ENCODE results near the gene RAPGEF1. TPM values are rescaled to one million over a fixed set of nuclear protein-coding genes. Genes with fewer than 3 reads are reported as not detected.
"Not testable (repeated sequence)": the region's sequence is repeated elsewhere in the genome, so short reads cannot be mapped to it uniquely, and the experiment has no call there.

Gene RAPGEF1
- total RNA-seq, 2 donors from 2014 or later: 61.2 to 75.0 TPM

- intact Hi-C loops (cut with DNase I, micrococcal nuclease): no loop called here
- DNase-seq: no peak
- no peak for ATAC-seq
Measured at GRCh38 chr9:131666774-131667173, 73.1 kb downstream of the RAPGEF1 start.

DNA sequence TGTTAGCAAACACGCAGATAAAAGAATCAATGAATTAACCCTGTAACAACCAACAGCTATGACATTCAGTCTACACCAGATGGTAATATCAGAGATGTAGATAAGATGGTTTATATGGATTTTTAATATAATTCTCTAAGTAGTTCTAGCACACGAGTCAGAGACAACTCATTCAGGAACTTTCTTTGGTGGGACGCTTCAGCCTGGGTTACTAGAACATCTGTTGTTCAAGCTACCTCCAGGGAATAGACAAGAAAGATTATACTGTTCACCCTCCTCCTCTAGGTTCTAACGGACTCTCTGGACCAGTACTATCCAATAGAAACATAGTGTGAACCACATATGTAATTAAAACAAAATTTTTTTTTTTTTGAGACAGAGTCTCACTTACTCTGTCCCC is 73.8 kb downstream of the RAPGEF1 start:
- ATAC-seq (no peak), DNase-seq (no peak)
- intact Hi-C loops (cut with DNase I, micrococcal nuclease): no loop called here

DNA sequence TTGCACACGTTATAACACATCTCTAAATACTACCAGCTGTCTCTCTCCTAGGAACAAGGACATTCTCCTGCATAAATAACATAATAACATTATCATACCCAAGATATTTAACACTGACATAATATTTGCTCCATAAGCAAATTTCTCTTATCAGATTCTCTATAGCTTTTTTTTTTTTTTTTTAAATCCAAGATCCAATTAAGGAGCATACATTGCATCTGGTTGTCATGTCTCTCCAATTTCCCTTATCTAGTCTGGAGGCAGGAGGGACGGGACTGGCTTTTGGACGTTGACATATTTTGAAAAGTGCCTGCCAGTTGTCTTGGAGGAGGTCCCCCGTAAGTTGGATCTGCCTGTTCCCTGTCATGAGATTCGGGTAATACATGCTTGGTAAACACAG is 76.6 kb downstream of the RAPGEF1 start:
- ATAC-seq (no peak), DNase-seq (no peak)

DNA sequence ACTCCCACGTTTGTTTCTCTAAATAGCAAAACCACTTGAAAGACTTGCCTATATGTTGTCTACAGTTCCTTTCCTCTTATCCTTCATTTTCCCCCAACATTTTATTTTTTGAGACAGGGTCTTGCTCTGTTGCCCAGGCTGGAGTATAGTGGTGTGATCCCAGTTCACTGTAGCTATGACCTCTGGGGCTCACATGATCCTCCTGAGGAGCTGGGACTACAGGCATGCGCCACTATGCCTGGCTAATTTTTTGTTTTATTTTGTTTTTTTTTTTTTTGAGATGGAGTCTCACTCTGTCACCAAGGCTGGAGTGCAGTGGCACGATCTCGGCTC is 77.6 kb downstream of the RAPGEF1 start:
- ATAC-seq; intact Hi-C loops (cut with DNase I, micrococcal nuclease); DNase-seq: not testable (repeated sequence)

More for the DNA sequence above, 76.6 kb downstream of the RAPGEF1 start:
- intact Hi-C loops (cut with DNase I, micrococcal nuclease): no loop called here

- DNase-seq: no peak
- peak; percentile 11 for ATAC-seq
- intact Hi-C loops (cut with DNase I, micrococcal nuclease): no loop called here
Measured at GRCh38 chr9:131661568-131662288, 78.1 kb downstream of the RAPGEF1 start.

DNA sequence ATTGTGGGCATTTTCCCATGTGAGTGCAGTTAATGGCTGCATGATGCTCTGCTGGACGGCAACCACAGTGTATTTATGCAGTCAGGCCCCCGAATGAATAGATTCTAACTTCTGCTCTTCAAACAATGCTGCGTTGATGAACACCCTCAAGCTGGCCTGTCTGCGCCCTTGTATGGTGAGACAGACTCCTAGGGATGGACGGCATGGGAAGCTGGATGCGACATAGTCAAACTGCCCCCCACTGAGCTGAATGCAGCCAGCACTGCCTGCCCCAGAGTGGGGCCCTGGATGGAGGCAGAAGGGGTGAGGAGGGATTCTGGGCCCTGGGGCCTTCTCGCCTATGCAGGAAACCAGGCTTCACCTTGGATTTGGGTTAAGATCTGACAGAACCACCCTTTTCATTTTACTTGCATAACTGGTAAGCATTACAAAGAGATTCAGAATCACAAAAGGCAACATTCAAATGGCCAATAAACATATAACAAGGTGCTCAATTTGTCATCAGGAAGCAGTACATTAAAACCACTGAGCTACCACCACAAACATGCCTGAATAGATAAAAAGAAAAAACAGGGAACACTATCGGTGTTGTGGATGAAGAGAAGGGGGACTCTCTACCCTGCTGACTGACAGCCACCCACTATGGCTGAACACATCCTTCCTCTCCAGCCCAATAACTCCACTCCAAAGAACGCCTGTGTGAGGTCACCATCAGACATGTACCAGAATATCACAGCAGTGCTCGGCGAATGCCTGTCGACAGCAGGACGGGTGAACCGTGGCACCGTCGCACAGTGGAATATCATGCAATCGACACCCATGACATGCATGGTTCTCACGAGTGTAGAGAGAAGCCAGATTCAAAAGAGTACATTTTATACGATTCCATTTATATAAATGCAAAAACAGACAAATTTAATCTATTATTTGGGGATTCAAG is 79.1 kb downstream of the RAPGEF1 start:
- ATAC-seq (no peak), DNase-seq (no peak)
- intact Hi-C loops (cut with DNase I, micrococcal nuclease): no loop called here

DNA sequence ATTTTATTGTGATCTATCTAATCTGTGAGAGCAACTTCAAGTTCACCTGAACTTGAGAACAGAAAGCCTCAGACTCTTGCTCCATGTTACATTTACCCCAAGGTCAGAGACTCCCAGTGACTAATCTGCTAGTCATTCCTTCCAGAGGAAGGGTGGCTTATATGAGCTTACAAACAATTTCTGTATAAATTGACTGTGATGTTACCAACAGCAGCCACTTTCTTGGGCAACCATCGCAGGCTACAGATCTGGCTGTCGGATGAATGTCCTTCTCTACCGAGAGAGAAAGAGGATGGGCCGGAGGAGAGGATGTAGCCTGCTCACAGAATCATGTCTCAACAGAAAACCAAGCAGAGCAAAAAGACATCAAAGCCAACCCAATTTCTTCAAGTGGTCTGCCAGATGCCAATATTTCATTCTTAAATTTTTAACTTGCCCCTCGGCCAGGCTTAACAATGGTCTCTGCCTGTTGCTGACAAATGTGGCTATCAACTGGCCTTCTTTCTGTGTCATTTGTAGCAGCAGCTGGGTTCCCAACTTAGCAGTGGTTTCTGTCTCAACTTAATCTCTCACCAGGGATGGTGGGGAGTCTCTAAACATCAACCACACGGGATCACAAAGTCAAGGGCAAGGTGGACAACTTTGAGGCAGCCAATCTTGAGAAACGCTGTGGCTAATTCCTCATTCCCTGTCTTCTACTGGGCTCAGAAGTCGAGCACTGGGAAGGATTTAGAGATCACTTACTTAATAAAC is 81.3 kb downstream of the RAPGEF1 start:
- intact Hi-C loops (cut with DNase I, micrococcal nuclease): no loop called here
- no peak for DNase-seq
- peak; percentile 28 for ATAC-seq

DNA sequence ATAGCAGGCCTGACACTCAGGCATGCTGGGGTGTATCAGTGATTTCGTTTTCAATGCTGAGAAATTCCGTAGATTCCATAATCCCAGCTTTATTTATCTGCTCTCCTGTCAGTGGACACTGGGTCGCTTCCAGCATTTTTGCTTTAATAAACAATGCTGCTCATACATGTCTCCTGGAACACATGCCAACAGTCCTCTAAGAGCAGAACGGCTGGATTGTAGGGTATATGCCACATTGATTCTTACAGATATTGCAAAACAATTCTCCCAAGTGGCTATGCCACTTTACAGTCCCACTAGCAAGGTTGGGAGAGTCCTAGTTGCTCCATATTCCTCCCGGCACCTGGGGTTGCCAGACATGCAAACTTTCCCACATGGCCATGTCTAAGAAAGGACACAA is 81.9 kb downstream of the RAPGEF1 start:
- intact Hi-C loops (cut with DNase I, micrococcal nuclease): no loop called here
- DNase-seq (no peak), ATAC-seq (no peak)

DNA sequence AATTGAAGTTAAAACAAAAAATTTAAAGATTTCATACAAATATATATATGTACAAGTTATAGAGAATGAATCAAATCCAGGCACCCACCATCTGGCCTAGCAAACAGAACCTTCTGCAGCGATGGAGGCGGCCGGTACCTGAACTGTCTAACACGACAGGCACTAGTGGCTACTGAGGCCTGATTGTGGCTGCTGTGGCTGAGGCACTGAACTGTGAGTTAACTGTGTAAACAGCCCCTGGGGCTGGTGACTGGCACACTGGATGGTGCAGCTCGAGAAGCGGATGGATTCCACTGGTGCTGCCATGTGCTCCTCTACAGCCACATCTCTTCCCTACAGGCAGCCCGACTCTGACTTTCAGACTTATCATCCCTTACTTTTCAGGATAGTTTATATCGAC is 82.4 kb downstream of the RAPGEF1 start:
- intact Hi-C loops (cut with DNase I, micrococcal nuclease): no loop called here
- no peak for DNase-seq

GRCh38 chr9:131657037-131657377 is 82.9 kb downstream of the RAPGEF1 start:
- DNase-seq (peak in 1 of 2 donors; percentile 45), ATAC-seq (peak; percentile 58)
- intact Hi-C loops (cut with DNase I, micrococcal nuclease): no loop called here

More for the DNA sequence above, 82.4 kb downstream of the RAPGEF1 start:
- no peak for ATAC-seq

GRCh38 chr9:131656356-131657036 is 83.4 kb downstream of the RAPGEF1 start:
- peak; percentile 68 to 74 for DNase-seq
- intact Hi-C loops (cut with DNase I, micrococcal nuclease): no loop called here
- ATAC-seq: peak; percentile 15

DNA sequence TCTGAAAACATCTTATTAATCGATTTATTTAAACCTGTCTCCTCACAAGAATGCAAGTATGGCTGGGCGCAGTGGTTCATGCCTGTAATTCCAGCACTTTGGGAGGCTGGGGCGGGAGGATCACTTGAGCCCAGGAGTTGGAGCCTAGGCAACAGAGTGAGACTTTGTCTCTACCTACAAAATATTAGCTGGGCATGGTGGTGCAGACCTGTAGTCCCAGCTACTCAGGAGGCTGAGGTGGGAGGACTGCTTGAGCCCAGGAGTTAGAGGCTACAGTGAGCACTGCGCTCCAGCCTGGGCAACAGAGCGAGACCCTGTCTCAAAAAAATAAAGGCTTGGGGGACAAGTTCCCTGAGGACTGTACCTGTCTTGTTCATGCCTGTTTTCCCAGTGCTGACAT is 85.5 kb downstream of the RAPGEF1 start:
- DNase-seq; ATAC-seq; intact Hi-C loops (cut with DNase I, micrococcal nuclease): not testable (repeated sequence)

GRCh38 chr9:131651599-131651998 is 88.3 kb downstream of the RAPGEF1 start:
- DNase-seq (no peak), ATAC-seq (no peak)
- intact Hi-C loops (cut with DNase I, micrococcal nuclease): no loop called here

GRCh38 chr9:131651160-131651559 is 88.7 kb downstream of the RAPGEF1 start:
- intact Hi-C loops (cut with DNase I, micrococcal nuclease): no loop called here
- DNase-seq (no peak), ATAC-seq (no peak)

DNA sequence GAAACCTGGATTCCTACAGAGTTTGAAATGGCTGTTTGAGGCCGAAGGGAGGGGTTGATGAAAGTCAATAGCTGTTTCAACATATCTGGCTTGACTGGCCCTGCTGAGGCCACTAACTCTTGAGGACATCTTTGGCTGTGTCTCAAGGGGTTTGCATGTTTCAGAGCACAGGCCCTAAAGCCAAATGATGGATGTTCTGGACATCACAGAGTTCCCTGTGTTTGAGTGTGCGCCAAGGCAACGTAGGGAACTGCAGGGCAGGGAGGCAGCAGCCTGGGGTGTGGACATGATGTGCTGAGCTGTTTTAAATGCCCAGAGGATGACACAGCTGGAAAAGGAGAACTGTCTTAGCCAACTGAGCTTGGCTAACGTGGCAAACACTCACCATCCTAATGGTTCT is 89.6 kb downstream of the RAPGEF1 start:
- intact Hi-C loops (cut with DNase I, micrococcal nuclease): no loop called here
- no peak for ATAC-seq
- no peak for DNase-seq

DNA sequence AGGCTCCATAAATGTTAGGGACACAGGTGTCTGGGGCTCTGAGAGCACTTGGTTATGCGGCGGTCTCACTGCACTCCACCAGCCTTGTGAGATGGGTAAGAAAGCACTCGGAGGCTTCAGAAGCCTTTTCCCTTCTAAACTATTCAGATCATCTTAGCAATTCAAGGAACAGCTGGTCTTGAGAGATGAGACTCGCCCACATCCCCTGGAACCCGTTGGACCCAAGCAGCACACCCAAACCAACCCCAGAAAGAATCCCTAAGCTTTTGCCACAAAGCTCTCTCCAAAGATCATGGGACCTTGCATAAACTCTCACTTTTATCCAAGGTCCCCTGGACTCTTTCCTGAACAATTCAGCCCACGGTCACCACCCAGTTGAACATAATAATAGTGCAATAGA is 90.2 kb downstream of the RAPGEF1 start:
- ATAC-seq: no peak
- DNase-seq: no peak
- intact Hi-C loops (cut with DNase I, micrococcal nuclease): no loop called here

GRCh38 chr9:131645078-131645776 is 94.6 kb downstream of the RAPGEF1 start:
- no peak for DNase-seq
- intact Hi-C loops (cut with DNase I, micrococcal nuclease): no loop called here
- ATAC-seq: no peak

DNA sequence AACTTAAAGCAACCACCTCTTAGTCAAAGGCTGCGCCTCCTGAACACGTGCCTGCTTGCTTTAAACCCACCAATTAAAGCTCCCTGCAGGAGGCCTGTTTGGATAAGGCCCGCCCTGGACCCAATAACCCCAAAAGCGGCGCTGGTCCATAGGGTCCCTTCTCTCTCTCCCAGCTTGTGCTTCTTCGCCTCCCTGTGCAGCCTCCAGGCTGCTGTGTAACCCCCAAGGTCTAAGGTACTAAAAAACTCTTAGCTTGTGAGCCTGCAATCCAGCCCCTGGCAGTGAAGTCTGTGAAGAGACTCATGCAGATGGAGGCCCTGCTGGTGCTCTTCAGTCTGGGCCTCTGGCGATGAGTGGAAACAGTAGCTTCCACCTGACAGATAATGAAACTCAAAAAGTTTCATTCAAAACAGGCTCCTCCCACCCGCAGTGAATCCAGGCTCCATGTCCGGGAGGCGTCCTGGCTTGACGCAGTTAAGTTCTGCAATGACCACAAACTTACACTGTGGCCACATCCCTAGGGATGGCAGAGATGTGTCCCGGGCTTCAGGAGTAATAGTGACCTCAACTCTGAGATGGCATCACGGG is 97.3 kb downstream of the RAPGEF1 start:
- DNase-seq (peak in 1 of 2 donors; percentile 47), ATAC-seq (peak; percentile 69)
- intact Hi-C loops (cut with DNase I, micrococcal nuclease): no loop called here
